SK-N-SH (cell line): ENCODE results near the gene HIGD1C.

Source experiments
- EP300 ChIP-seq, 2 experiments: IDR thresholded peaks; 2 replicates each; pipeline versions ENCODE4 v1.4.0 to v1.6.1; 2012; ENCODE audit warnings: borderline replicate concordance in 1 of 2, low read depth in 1 of 2, low read length in 1 of 2
- FOXM1 ChIP-seq: IDR thresholded peaks from 2 replicates; pipeline ENCODE4 v1.4.0; 2012; ENCODE audit warnings: low read depth, mild to moderate bottlenecking
- MEF2A ChIP-seq: IDR thresholded peaks from 2 replicates; pipeline ENCODE4 v1.4.0; 2012; ENCODE audit warnings: low read depth, borderline replicate concordance
- POLR2AphosphoS5 ChIP-seq: IDR thresholded peaks from 2 replicates; pipeline ENCODE4 v1.6.1; 2012; ENCODE audit warnings: low read depth, low read length
- RCOR1 ChIP-seq: fragments of 150-350 bp; IDR thresholded peaks from 2 replicates; pipeline ENCODE4 v1.6.1; 2017; ENCODE audit warnings: antibody characterized with exemption, low read length
- SMC3 ChIP-seq: IDR thresholded peaks from 2 replicates; pipeline ENCODE4 v1.6.1; 2012; ENCODE audit warnings: low read depth, low read length, improper control_type of control experiment
- TAF1 ChIP-seq: IDR thresholded peaks from 2 replicates; pipeline ENCODE4 v1.6.1; 2012; ENCODE audit warnings: low read depth, mild to moderate bottlenecking, low read length, moderate library complexity, borderline replicate concordance
- TCF12 ChIP-seq: IDR thresholded peaks from 2 replicates; pipeline ENCODE4 v1.4.0; 2012
- TEAD4 ChIP-seq: IDR thresholded peaks from 2 replicates; pipeline ENCODE4 v1.4.0; 2012; ENCODE audit warnings: mild to moderate bottlenecking, borderline replicate concordance; ENCODE audit not compliant: insufficient read depth
- TF ChIP-seq, protein P1 (sequence below): fragments of 200-600 bp; sonication (generic); IDR thresholded peaks from 2 replicates; pipeline ENCODE4 v1.6.1; 2017; ENCODE audit warnings: antibody characterized with exemption, mild to moderate bottlenecking, moderate library complexity
- TF ChIP-seq, protein P2 (sequence below): IDR thresholded peaks from 2 replicates; pipeline ENCODE4; 2012

- TF ChIP-seq, protein P1, sequence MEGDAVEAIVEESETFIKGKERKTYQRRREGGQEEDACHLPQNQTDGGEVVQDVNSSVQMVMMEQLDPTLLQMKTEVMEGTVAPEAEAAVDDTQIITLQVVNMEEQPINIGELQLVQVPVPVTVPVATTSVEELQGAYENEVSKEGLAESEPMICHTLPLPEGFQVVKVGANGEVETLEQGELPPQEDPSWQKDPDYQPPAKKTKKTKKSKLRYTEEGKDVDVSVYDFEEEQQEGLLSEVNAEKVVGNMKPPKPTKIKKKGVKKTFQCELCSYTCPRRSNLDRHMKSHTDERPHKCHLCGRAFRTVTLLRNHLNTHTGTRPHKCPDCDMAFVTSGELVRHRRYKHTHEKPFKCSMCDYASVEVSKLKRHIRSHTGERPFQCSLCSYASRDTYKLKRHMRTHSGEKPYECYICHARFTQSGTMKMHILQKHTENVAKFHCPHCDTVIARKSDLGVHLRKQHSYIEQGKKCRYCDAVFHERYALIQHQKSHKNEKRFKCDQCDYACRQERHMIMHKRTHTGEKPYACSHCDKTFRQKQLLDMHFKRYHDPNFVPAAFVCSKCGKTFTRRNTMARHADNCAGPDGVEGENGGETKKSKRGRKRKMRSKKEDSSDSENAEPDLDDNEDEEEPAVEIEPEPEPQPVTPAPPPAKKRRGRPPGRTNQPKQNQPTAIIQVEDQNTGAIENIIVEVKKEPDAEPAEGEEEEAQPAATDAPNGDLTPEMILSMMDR: no peak
- TF ChIP-seq EP300 (IDR thresholded peaks at IDR 0.05; ENCODE audit: borderline replicate concordance in 1 of 2, low read depth in 1 of 2, low read length in 1 of 2) (no peak), POLR2AphosphoS5 (no peak), FOXM1 (no peak), TAF1 (no peak), TCF12 (no peak), RCOR1 (no peak), SMC3 (no peak), MEF2A (no peak), TEAD4 (no peak)
- TF ChIP-seq, protein P2, sequence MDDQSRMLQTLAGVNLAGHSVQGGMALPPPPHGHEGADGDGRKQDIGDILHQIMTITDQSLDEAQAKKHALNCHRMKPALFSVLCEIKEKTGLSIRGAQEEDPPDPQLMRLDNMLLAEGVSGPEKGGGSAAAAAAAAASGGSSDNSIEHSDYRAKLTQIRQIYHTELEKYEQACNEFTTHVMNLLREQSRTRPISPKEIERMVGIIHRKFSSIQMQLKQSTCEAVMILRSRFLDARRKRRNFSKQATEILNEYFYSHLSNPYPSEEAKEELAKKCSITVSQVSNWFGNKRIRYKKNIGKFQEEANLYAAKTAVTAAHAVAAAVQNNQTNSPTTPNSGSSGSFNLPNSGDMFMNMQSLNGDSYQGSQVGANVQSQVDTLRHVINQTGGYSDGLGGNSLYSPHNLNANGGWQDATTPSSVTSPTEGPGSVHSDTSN: no peak
These were observed 53.3 kb downstream of the HIGD1C start for GRCh38 chr12:51005671-51006070.
